ENCODE measurements around the gene NAGPA.

Gene NAGPA

DNA sequence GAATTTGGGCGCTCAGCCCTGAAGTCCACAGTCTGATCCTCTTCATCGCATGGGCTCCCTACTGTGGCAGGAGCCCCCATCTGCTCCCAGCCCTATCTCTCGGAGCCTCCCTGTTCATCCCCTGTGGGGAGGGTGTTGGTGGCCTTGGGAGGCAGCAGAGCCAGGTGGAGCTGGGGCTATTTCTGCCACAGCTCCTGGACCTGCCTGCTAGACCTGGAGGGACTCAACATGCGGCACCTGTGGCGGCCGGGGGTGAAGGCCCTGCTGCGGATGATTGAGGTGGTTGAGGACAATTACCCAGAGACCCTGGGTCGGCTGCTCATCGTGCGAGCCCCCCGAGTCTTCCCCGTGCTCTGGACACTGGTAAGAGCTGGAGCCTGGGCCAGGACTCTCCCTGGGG, 30.5 kb downstream of the NAGPA start:
- DNase-seq (ENCODE audit: low read depth): no peak

GRCh38 chr16:5002699-5003143, 31.0 kb downstream of the NAGPA start:
- no peak for DNase-seq (ENCODE audit: low read depth)

- DNase-seq (ENCODE audit: low read depth): no peak
These were observed 31.7 kb downstream of the NAGPA start for GRCh38 chr16:5001986-5002385.

DNA sequence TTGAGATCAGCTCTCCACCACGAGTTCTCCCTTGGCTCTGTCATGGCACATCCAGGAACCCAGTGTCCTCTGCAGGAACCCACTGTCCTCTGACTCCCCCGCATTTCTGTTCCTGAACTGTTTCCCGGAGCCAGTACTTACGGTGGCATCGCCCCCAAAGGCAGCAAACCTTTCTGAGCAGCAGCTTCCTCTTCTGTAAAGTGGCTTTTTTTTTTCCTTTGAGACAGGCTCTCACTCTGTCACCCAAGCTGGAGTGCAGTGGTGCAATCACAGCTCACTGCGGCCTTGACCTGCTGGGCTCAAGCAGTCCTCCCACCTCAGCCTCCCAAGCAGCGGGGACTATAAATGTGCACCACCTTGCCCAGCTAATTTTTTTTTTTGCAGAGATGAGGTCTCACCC, 32.2 kb downstream of the NAGPA start:
- DNase-seq (ENCODE audit: low read depth): no peak

DNA sequence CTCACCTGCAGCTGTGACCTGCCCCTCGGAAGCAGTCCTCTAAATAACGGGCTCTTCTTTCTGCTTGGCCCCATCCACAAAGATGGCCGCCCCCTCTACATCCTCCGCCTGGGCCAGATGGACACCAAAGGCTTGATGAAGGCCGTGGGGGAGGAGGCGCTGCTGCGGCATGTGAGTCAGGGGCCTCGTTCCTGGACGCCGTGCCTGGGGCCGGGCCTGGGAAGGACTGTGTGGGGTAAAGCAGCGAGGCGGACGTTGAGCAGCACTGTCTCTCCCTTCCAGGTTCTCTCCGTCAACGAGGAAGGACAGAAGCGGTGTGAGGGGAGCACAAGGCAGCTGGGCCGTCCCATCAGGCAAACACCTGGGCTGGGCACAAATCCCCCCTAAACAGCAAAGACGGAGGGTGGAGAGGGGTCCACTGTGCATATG, 33.1 kb downstream of the NAGPA start:
- DNase-seq (ENCODE audit: low read depth): no peak

DNA sequence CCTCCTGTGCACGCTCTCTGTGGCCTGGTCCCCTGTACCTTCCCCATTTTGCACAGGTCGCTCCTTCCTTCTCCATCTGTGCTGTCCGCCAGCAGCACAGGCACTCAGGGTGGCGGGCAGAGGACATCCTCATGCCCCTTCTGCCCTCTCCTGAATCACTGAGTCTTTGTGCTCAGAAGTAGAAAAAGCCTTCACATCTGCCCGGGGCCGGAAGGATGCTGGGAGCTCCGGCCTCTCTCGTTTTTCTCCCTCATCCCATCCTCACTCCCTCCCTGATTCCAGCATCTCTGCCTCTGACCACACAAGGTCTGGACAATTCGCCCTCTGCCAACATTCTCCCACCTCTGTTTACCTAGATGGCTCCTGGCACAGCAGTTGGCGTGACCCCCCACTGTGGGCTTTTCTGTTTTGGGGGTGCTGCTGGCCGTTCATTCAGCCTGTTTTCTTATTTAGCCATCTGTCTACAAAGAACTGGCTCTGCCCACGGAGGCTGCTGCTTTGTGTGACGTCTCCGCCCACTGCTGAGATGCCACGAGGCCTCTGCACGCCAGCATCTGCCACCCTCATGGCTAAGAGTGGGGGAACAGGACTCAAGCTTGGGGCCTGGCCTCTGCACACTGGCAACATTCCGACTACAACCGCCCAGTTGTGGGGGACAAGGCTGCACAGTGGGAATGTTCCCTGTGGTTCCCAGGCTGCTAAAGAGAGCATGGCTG, 38.9 kb downstream of the NAGPA start:
- DNase-seq (ENCODE audit: low read depth): no peak

DNA sequence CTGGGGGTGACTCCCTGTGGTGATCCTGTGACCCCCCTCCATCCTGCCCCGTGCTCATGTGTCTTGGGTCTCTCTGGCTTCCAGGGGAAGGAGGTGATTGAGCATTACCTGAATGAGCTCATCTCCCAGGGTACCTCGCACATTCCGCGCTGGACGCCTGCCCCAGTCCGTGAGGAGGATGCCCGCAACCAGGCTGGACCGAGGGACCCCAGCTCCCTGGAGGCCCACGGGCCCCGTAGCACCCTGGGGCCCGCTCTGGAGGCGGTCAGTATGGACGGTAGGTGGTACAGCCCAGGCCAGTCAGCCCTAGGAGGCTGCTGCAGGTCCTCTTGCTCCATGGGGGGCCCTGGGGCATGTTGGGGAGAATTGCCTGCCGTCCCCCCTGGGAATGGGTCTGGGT, 42.0 kb downstream of the NAGPA start:
- no peak for DNase-seq (ENCODE audit: low read depth)

DNA sequence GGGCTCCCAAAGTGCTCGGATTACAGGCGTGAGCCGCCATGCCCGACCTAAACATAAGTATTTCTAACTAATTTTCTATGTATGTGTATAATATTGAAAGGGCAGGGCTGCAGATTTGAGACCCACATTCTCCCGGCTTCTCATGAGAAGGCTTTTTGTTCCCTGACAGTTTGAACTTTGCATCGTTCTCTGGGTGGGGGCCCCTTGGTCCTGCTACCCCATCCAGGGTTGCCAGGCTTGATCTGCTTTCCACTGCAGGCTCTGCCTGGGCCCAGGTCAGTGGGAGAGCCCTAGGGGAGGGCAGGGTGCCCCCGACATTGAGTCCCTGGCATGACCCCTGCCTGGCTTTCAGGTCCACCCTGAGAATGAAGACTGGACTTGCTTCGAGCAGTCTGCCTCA, 43.3 kb downstream of the NAGPA start:
- no peak for DNase-seq (ENCODE audit: low read depth)

GRCh38 chr16:4989391-4990006, 44.2 kb downstream of the NAGPA start:
- DNase-seq (ENCODE audit: low read depth): no peak

DNA sequence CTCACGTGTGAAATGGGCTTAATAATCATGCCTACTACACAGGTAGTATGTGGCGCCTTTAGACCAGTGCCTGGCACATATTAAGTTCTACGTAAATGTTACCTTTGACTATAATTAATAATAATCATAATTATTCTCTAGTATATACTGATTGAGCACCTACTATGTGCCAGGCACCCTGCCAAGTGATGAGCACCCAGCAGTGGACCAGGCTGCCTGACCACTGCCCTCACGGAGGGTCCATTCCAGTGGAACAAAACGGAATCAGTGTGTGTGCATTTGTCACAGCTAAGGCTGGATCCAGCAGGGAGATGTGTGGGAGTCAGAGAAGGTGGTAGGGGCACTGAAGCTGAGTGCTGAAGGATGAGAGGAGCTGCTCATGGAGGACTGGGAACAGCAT, 45.1 kb downstream of the NAGPA start:
- DNase-seq (ENCODE audit: low read depth): no peak

- no peak for DNase-seq (ENCODE audit: low read depth)
These were observed 46.0 kb downstream of the NAGPA start for GRCh38 chr16:4987580-4988374.

DNA sequence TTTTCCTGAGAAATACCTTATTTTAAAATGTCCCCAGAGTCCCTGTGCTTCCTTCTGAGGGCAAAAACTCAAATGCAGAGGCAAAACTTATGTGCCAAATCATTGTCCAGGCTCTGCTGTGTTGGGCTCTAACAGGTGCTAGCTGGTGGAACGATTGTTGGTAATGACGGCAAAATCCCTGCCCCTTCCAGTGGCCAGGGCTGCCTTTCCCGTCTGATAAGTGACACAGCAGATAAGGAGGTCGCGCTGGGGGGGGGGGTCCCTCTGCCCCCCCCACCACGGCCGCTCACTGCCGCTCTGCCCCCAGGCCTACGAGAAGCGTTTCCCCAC, 46.5 kb downstream of the NAGPA start:
- DNase-seq (ENCODE audit: low read depth): no peak

DNA sequence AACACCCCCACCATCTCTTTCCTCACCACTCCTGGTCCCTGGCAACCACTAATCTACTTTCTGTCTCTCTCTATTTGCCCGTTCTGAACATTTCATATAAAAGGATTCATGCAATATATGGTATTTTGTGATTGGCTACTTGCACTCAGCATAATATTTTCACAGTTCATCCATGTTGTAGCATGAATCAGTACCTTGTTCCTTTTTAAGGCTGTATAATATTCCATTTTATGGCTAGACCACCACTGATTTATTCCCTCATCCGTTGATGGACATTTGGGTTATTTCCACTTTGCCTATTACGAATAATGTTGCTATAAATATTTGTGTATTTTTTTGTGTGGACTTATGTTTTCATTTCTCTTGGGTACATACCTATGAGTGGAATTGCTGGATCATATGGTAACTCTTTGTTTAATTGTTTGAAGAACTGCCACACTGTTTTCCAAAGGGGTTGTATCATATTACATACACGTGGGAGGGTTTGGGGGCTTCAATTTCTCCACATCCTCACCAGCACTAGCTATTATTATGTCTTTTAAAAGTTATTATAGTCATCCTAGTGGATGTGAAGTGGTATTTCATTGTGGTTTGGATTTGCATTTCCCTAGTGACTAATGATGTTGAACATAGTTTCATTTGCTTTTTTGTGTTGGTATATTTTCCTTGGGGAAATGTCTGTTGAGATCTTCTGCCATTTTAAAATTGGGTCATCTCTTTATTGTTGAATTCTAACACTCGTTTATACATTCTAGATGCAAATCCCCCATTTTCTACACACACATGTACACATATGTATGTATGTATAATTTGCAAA, 49.4 kb downstream of the NAGPA start:
- DNase-seq (ENCODE audit: low read depth): no peak

DNA sequence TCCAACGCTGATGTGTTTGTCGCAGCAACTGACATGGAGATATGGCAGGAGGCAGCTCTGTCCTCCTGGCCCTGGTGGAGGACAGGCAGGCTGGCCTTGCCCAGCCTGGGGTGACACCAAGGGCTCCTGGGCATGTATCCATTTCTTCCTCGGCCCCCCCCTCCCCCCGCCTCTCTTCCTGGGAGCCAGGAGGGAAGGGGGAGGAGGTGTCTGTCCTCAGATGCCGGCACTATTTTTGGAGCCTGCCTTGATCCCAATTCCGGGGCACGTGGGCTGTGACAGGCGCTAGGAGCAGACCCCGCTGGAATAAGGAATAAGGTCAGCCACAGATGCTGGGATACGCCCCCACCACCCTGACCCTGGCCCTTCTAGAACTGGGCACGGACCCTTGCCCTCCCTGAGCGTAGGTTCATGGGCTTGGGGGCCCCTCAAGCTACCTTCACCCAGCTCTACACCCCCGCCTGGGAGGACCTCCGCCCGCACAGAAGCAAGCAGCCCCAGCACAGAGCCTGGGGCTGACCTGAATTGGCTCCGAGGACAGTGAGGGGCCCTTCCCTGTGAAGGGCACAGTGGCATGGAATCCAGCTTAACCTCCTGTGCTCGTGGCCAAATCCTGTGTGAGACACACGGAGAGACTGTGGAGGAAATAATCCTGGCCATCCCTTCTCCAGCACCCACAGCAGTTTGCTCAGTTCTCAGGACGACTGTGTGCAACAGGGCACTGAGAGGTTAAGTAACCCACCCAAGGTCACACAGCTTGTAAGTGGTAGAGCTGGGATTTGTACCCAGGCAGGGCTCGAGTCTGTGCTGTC, 51.5 kb downstream of the NAGPA start:
- DNase-seq (ENCODE audit: low read depth): no peak

DNA sequence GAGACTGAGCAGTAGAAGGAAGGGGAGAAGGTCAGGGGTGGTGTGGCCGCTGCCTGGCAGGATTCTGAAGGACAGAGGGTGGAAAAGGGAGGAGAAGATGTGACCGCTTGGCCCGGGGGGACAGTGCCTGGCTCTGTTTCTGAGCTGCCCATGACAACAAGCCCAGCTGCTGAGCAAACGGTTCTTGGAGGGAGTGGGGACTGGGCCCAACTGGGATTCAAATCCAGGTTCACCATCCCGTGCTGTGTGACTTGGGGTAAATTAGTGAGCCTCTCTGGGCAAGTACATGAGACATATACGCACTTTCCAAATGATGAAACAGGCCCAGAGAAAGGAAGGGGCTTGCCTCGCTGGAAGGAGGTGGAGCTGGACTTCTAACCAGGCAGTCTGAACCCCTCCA, 52.3 kb downstream of the NAGPA start:
- DNase-seq (ENCODE audit: low read depth): no peak

- DNase-seq (ENCODE audit: low read depth): no peak
These were observed 53.0 kb downstream of the NAGPA start for GRCh38 chr16:4980691-4981090.

GRCh38 chr16:4979736-4980660, 53.7 kb downstream of the NAGPA start:
- DNase-seq (ENCODE audit: low read depth): no peak

GRCh38 chr16:4979164-4979563, 54.6 kb downstream of the NAGPA start:
- no peak for DNase-seq (ENCODE audit: low read depth)

DNA sequence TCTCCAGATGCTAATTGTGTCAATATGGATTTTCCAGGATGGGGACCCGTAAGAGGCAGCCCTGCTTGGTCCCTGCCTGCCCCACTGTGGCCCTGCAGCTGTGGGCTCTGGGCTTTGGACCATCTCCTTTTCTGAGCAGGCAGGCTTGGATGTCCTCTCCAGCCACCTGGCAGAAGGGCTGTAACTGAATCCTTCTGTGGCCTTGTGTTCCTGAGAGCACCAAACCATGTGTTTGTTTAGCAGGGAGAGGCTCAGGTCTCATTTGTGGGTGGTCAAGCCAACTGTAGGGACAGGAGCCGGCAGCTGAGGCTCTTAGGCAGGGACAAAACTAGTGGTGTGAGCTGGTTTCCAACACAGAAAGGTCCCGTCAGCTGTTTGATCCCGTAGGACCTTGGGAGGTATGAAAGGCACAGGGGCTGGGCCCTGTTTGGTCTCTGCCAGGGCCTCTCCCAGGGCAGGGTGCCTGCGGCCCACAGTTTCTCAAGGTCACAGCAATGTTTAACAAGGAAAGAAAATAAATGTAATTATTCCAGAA, 57.1 kb downstream of the NAGPA start:
- no peak for DNase-seq (ENCODE audit: low read depth)

DNA sequence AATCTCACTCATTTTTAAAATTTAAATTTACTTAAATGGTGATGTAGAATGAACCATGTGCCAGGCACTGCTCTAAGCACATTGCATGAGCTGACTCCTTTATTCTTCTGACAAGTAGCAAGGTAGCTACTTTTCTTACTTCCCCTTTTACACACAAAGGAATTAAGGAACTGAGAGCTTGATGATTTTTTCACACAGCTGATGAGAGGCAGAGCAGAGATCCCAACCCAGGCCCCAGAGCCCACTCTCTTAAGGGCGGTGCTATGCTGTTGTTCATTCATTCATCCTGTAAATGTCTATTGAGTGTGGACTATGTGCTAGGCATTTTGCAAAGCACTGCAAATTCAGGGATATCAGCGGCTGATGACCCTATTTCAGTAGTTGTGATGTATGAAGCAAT, 57.7 kb downstream of the NAGPA start:
- DNase-seq (ENCODE audit: low read depth): no peak

Data from stimulated activated CD8-positive, alpha-beta memory T cell treated with anti-CD3 and anti-CD28 coated beads, Interleukin-15, amount 100 ng/mL, for 1 hour (primary cell).